ENCODE data around the gene MUL1.

DNA sequence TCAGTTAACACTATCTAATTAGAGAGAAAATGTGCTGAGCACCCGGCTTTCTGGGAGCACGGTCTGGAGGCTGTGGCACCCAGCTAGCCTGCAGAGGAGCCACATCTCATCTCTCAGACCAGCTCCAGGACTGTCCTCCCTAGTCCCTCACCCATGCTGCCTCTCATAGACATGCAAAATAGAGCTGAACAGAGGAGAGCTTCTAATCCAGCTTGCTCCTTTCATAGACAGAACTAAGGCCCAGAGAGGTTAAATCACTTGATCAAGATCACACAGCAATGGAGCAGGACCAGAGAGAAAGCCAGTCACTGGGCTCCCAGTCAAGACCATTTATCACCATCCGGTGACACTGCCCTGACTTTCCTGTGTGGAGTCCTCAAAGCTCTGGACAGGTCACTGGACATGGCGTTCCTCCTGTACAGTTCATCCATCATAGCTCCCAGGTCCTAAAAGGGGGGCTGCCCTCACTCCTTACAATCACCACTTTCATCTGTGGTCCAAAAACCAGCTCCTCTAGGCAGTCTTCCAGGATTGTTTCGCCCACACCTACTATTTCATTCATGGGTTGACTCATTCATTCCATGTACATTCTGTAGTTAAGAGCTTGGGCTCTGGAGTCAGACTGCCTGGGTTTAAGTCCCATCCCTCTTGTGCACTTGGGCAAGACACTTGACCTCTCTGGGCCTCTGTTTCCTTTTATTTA is 13.2 kb downstream of the MUL1 start:
- no peak for TF ChIP-seq CTCF (IDR thresholded peaks at IDR 0.05; ENCODE audit: insufficient read depth, low read length, poor library complexity, severe bottlenecking)
- no peak for TF ChIP-seq EZH2phosphoT487 (conservative IDR thresholded peaks at IDR 0.05; ENCODE audit: low read length)
